Hepatocyte (in vitro differentiated cells): ENCODE measurements around the gene MAD2L2.

Experiments
- CTCF ChIP-seq: fragments of 200-600 bp; sonication (generic); IDR thresholded peaks from 2 replicates; pipeline ENCODE4 v1.5.1; 2016; ENCODE audit warnings: antibody characterized with exemption, mild to moderate bottlenecking; ENCODE audit not compliant: poor library complexity
- EZH2phosphoT487 ChIP-seq: fragments of 200-600 bp; sonication (generic); IDR thresholded peaks from one replicate; pipeline ENCODE4 v1.6.1; 2018; ENCODE audit warnings: antibody characterized with exemption, mild to moderate bottlenecking, low read depth, moderate library complexity; ENCODE audit not compliant: unreplicated experiment, severe bottlenecking

GRCh38 chr1:11647333-11647732 is 33.6 kb downstream of the MAD2L2 start:
- TF ChIP-seq CTCF (no peak), EZH2phosphoT487 (no peak)
